Dendritic cell treated with granulocyte-macrophage colony-stimulating factor and Interleukin-4, amounts not matched to agents 40 ng/mL and 50 ng/mL, for 4 days (primary cell): ENCODE results near the gene DGKB.

Source experiments
- H3K27ac Mint-ChIP-seq: one replicate; pipeline ENCODE4 v1.8.0; 2022; ENCODE audit warnings: mild to moderate bottlenecking, mixed read lengths
- H3K27me3 Mint-ChIP-seq: one replicate; pipeline ENCODE4 v1.8.0; 2022; ENCODE audit warnings: mild to moderate bottlenecking, mixed read lengths
- H3K36me3 Mint-ChIP-seq: one replicate; pipeline ENCODE4 v1.8.0; 2022; ENCODE audit warnings: low read depth, mixed read lengths
- H3K4me1 Mint-ChIP-seq: one replicate; pipeline ENCODE4 v1.8.0; 2022; ENCODE audit warnings: low read depth, mixed read lengths
- H3K4me3 Mint-ChIP-seq: one replicate; pipeline ENCODE4 v1.8.0; 2022; ENCODE audit warnings: mild to moderate bottlenecking, moderate library complexity, mixed read lengths
- H3K9me3 Mint-ChIP-seq: one replicate; pipeline ENCODE4 v1.8.0; 2022; ENCODE audit warnings: mixed read lengths
- intact Hi-C: fragments of 100-400 bp; cut with micrococcal nuclease; formaldehyde crosslinking; loops from one replicate; pipeline ENCODE4 v1.15.0; 2022

The DGKB gene

GRCh38 chr7:14637968-14638367, 264.6 kb downstream of the DGKB start:
- no peaks in the 10 kb centered on the region for H3K36me3 Mint-ChIP-seq
- H3K4me3 Mint-ChIP-seq: no peak overlapping the region
- no peaks in the 10 kb centered on the region for H3K27me3 Mint-ChIP-seq
- peaks cover 2% of the 10 kb centered on the region for H3K9me3 Mint-ChIP-seq
- H3K4me1 Mint-ChIP-seq: no peaks in the 10 kb centered on the region
- H3K27ac Mint-ChIP-seq: no peak overlapping the region
- intact Hi-C loops: no loop called here

- intact Hi-C loops: no loop called here
- H3K36me3 Mint-ChIP-seq: no peaks in the 10 kb centered on the region
- H3K9me3 Mint-ChIP-seq: no peaks in the 10 kb centered on the region
These were observed 266.6 kb downstream of the DGKB start for GRCh38 chr7:14635955-14636354.

GRCh38 chr7:14630048-14630447, 272.5 kb downstream of the DGKB start:
- Mint-ChIP-seq H3K4me3 (no peak overlapping the region), H3K27me3 (no peaks in the 10 kb centered on the region), H3K27ac (no peak overlapping the region), H3K9me3 (no peaks in the 10 kb centered on the region), H3K4me1 (no peaks in the 10 kb centered on the region), H3K36me3 (no peaks in the 10 kb centered on the region)
- intact Hi-C loops: no loop called here

More at GRCh38 chr7:14635955-14636354, 266.6 kb downstream of the DGKB start:
- H3K4me1 Mint-ChIP-seq: no peaks in the 10 kb centered on the region
- H3K27ac Mint-ChIP-seq: no peak overlapping the region
- no peaks in the 10 kb centered on the region for H3K27me3 Mint-ChIP-seq
- no peak overlapping the region for H3K4me3 Mint-ChIP-seq

- Mint-ChIP-seq H3K27me3 (no peaks in the 10 kb centered on the region), H3K4me3 (no peak overlapping the region), H3K4me1 (no peaks in the 10 kb centered on the region), H3K36me3 (no peaks in the 10 kb centered on the region), H3K27ac (no peak overlapping the region), H3K9me3 (no peaks in the 10 kb centered on the region)
- intact Hi-C loops: no loop called here
These were observed 274.0 kb downstream of the DGKB start for GRCh38 chr7:14628516-14628915.

GRCh38 chr7:14626076-14626475, 276.5 kb downstream of the DGKB start:
- Mint-ChIP-seq H3K36me3 (no peaks in the 10 kb centered on the region), H3K4me1 (no peaks in the 10 kb centered on the region), H3K4me3 (no peak overlapping the region), H3K9me3 (no peaks in the 10 kb centered on the region), H3K27ac (no peak overlapping the region), H3K27me3 (no peaks in the 10 kb centered on the region)
- intact Hi-C loops: no loop called here

- Mint-ChIP-seq H3K36me3 (no peaks in the 10 kb centered on the region), H3K4me3 (no peak overlapping the region), H3K9me3 (peaks cover 3% of the 10 kb centered on the region), H3K4me1 (no peaks in the 10 kb centered on the region), H3K27me3 (no peaks in the 10 kb centered on the region), H3K27ac (no peak overlapping the region)
- intact Hi-C loops: no loop called here
These were observed 280.0 kb downstream of the DGKB start for GRCh38 chr7:14622559-14622958.

- no peak overlapping the region for H3K27ac Mint-ChIP-seq
- H3K9me3 Mint-ChIP-seq: peaks cover 22% of the 10 kb centered on the region
- no peaks in the 10 kb centered on the region for H3K4me1 Mint-ChIP-seq
- H3K36me3 Mint-ChIP-seq: no peaks in the 10 kb centered on the region
- no peaks in the 10 kb centered on the region for H3K27me3 Mint-ChIP-seq
- no peak overlapping the region for H3K4me3 Mint-ChIP-seq
- intact Hi-C loops: no loop called here
These were observed 296.4 kb downstream of the DGKB start for GRCh38 chr7:14606101-14606500.

GRCh38 chr7:14604606-14605005, 297.9 kb downstream of the DGKB start:
- no peaks in the 10 kb centered on the region for H3K36me3 Mint-ChIP-seq
- H3K9me3 Mint-ChIP-seq: peaks cover 20% of the 10 kb centered on the region
- no peaks in the 10 kb centered on the region for H3K4me1 Mint-ChIP-seq
- H3K27me3 Mint-ChIP-seq: no peaks in the 10 kb centered on the region
- H3K27ac Mint-ChIP-seq: no peak overlapping the region
- intact Hi-C loops: no loop called here
- no peak overlapping the region for H3K4me3 Mint-ChIP-seq

- Mint-ChIP-seq H3K4me3 (no peak overlapping the region), H3K27me3 (no peaks in the 10 kb centered on the region), H3K36me3 (no peaks in the 10 kb centered on the region), H3K27ac (no peak overlapping the region), H3K4me1 (no peaks in the 10 kb centered on the region), H3K9me3 (peaks cover 27% of the 10 kb centered on the region)
- intact Hi-C loops: no loop called here
These were observed 299.7 kb downstream of the DGKB start for GRCh38 chr7:14602851-14603250.

- Mint-ChIP-seq H3K27me3 (no peaks in the 10 kb centered on the region), H3K9me3 (peaks cover 27% of the 10 kb centered on the region), H3K27ac (no peak overlapping the region), H3K4me1 (no peaks in the 10 kb centered on the region), H3K36me3 (no peaks in the 10 kb centered on the region), H3K4me3 (no peak overlapping the region)
- intact Hi-C loops: no loop called here
These were observed 301.7 kb downstream of the DGKB start for GRCh38 chr7:14600766-14601367.

GRCh38 chr7:14598978-14599377, 303.6 kb downstream of the DGKB start:
- Mint-ChIP-seq H3K36me3 (no peaks in the 10 kb centered on the region), H3K4me3 (no peak overlapping the region), H3K27me3 (no peaks in the 10 kb centered on the region), H3K4me1 (no peaks in the 10 kb centered on the region), H3K27ac (no peak overlapping the region), H3K9me3 (peaks cover 27% of the 10 kb centered on the region)
- intact Hi-C loops: no loop called here

GRCh38 chr7:14596421-14596820, 306.1 kb downstream of the DGKB start:
- no peaks in the 10 kb centered on the region for H3K36me3 Mint-ChIP-seq
- H3K9me3 Mint-ChIP-seq: peaks cover 16% of the 10 kb centered on the region
- no peaks in the 10 kb centered on the region for H3K4me1 Mint-ChIP-seq
- H3K27me3 Mint-ChIP-seq: no peaks in the 10 kb centered on the region
- no peak overlapping the region for H3K4me3 Mint-ChIP-seq
- intact Hi-C loops: no loop called here
- no peak overlapping the region for H3K27ac Mint-ChIP-seq

- intact Hi-C loops: no loop called here
- H3K27me3 Mint-ChIP-seq: no peaks in the 10 kb centered on the region
- H3K9me3 Mint-ChIP-seq: peaks cover 29% of the 10 kb centered on the region
These were observed 312.3 kb downstream of the DGKB start for GRCh38 chr7:14590206-14590605.

GRCh38 chr7:14585232-14585631, 317.3 kb downstream of the DGKB start:
- Mint-ChIP-seq H3K9me3 (peaks cover 25% of the 10 kb centered on the region), H3K4me3 (no peak overlapping the region), H3K27me3 (no peaks in the 10 kb centered on the region), H3K36me3 (no peaks in the 10 kb centered on the region), H3K4me1 (no peaks in the 10 kb centered on the region), H3K27ac (no peak overlapping the region)
- intact Hi-C loops: no loop called here

More at GRCh38 chr7:14590206-14590605, 312.3 kb downstream of the DGKB start:
- no peak overlapping the region for H3K4me3 Mint-ChIP-seq
- H3K4me1 Mint-ChIP-seq: no peaks in the 10 kb centered on the region
- H3K36me3 Mint-ChIP-seq: no peaks in the 10 kb centered on the region
- H3K27ac Mint-ChIP-seq: no peak overlapping the region

- H3K36me3 Mint-ChIP-seq: no peaks in the 10 kb centered on the region
- intact Hi-C loops: no loop called here
These were observed 319.0 kb downstream of the DGKB start for GRCh38 chr7:14583518-14583917.

More at GRCh38 chr7:14583518-14583917, 319.0 kb downstream of the DGKB start:
- peaks cover 28% of the 10 kb centered on the region for H3K9me3 Mint-ChIP-seq
- no peak overlapping the region for H3K27ac Mint-ChIP-seq
- no peaks in the 10 kb centered on the region for H3K4me1 Mint-ChIP-seq
- H3K4me3 Mint-ChIP-seq: no peak overlapping the region
- no peaks in the 10 kb centered on the region for H3K27me3 Mint-ChIP-seq
